NCI-H1436 (cell line): ENCODE measurements around the gene ARL17B.
"Not testable (repeated sequence)": the region's sequence is repeated elsewhere in the genome, so short reads cannot be mapped to it uniquely, and the experiment has no call there.

Source experiments
- DNase-seq: peaks from one replicate; lab custom pipeline; 2025; lab: John Stamatoyannopoulos, UW

The ARL17B gene

GRCh38 chr17:46361755-46362154 lies at the start of gene ARL17B:
ARL17B (minus strand) TSS chr17:46361766; CDS start chr17:46358397, 3,369 bp downstream.
- DNase-seq = not testable (repeated sequence)

GRCh38 chr17:46409864-46410263 lies 48.3 kb upstream of the ARL17B start:
- DNase-seq = not testable (repeated sequence)

- DNase-seq = not testable (repeated sequence)
These were observed 45.6 kb upstream of the ARL17B start for GRCh38 chr17:46407155-46407554.

GRCh38 chr17:46401033-46401787 lies 39.6 kb upstream of the ARL17B start:
- DNase-seq = not testable (repeated sequence)

- not testable (repeated sequence) for DNase-seq
These were observed 39.0 kb upstream of the ARL17B start for GRCh38 chr17:46400543-46400942.

GRCh38 chr17:46399993-46400392 lies 38.4 kb upstream of the ARL17B start:
- DNase-seq = not testable (repeated sequence)

- not testable (repeated sequence) for DNase-seq
These were observed 34.7 kb upstream of the ARL17B start for GRCh38 chr17:46396292-46396691.

- not testable (repeated sequence) for DNase-seq
These were observed 32.1 kb upstream of the ARL17B start for GRCh38 chr17:46393702-46394101.

GRCh38 chr17:46385491-46385890 lies 23.9 kb upstream of the ARL17B start:
- DNase-seq = not testable (repeated sequence)

GRCh38 chr17:46383118-46383517 lies 21.6 kb upstream of the ARL17B start:
- not testable (repeated sequence) for DNase-seq

GRCh38 chr17:46373418-46373817 lies 11.9 kb upstream of the ARL17B start:
- not testable (repeated sequence) for DNase-seq

GRCh38 chr17:46372236-46373229 lies 11.0 kb upstream of the ARL17B start:
- DNase-seq = not testable (repeated sequence)

GRCh38 chr17:46367520-46367919 lies 6.0 kb upstream of the ARL17B start:
- not testable (repeated sequence) for DNase-seq

GRCh38 chr17:46361145-46361735 lies 326 bp downstream of the ARL17B start:
- DNase-seq = not testable (repeated sequence)

- not testable (repeated sequence) for DNase-seq
These were observed 7.7 kb downstream of the ARL17B start for GRCh38 chr17:46353856-46354255.

- not testable (repeated sequence) for DNase-seq
These were observed 12.5 kb downstream of the ARL17B start for GRCh38 chr17:46349060-46349459.

- DNase-seq = not testable (repeated sequence)
These were observed 13.2 kb downstream of the ARL17B start for GRCh38 chr17:46348345-46348744.

GRCh38 chr17:46342131-46342530 lies 19.4 kb downstream of the ARL17B start:
- not testable (repeated sequence) for DNase-seq

- not testable (repeated sequence) for DNase-seq
These were observed 20.3 kb downstream of the ARL17B start for GRCh38 chr17:46341220-46341619.

GRCh38 chr17:46294831-46295230 lies 66.7 kb downstream of the ARL17B start, which contains the start of gene LRRC37A:
LRRC37A (plus strand) TSS chr17:46295131; CDS start chr17:46295134, 3 bp downstream.
- DNase-seq = not testable (repeated sequence)

- not testable (repeated sequence) for DNase-seq
These were observed 69.9 kb downstream of the ARL17B start for GRCh38 chr17:46291618-46292017.
